ENCODE measurements around the gene CD180.

The CD180 gene

DNA sequence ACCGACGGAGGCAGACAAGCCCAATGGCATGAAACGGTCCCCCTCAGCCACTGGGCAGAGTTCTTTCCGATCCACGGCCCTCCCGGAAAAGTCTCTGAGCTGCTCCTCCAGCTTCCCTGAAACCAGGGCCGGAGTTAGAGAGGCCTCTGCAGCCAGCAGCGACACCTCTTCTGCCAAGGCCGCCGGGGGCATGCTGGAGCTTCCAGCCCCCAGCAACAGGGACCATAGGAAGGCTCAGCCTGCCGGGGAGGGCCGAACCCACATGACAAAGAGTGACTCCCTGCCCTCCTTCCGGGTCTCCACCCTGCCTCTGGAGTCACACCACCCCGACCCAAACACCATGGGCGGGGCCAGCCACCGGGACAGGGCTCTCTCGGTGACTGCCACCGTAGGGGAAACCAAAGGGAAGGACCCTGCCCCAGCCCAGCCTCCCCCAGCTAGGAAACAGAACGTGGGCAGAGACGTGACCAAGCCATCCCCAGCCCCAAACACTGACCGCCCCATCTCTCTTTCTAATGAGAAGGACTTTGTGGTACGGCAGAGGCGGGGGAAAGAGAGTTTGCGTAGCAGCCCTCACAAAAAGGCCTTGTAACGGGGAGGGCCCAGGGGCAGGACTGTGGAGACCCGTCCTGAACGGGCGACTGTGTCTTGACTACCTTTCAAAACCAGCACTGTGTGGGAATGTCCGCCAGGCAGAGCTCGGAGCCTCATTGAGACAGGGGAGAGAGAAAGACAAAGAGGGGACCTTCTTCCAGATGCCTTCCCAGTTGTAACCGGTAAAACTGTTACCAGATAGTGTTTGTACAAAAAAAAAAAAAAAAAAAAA lies 29.9 kb downstream of the CD180 start:
- TF ChIP-seq ZNF274 (IDR thresholded peaks at IDR 0.05; ENCODE audit: low read depth, low read length): no peak
- no peak overlapping the region for H3K4me3 ChIP-seq (ENCODE audit: low read length)

DNA sequence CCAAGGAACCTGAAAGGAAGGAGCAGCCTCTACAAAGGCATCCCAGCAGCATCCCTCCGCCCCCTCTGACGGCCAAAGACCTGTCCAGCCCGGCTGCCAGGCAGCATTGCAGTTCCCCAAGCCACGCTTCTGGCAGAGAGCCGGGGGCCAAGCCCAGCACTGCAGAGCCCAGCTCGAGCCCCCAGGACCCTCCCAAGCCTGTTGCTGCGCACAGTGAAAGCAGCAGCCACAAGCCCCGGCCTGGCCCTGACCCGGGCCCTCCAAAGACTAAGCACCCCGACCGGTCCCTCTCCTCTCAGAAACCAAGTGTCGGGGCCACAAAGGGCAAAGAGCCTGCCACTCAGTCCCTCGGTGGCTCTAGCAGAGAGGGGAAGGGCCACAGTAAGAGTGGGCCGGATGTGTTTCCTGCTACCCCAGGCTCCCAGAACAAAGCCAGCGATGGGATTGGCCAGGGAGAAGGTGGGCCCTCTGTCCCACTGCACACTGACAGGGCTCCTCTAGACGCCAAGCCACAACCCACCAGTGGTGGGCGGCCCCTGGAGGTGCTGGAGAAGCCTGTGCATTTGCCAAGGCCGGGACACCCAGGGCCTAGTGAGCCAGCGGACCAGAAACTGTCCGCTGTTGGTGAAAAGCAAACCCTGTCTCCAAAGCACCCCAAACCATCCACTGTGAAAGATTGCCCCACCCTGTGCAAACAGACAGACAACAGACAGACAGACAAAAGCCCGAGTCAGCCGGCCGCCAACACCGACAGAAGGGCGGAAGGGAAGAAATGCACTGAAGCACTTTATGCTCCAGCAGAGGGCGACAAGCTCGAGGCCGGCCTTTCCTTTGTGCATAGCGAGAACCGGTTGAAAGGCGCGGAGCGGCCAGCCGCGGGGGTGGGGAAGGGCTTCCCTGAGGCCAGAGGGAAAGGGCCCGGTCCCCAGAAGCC lies 30.8 kb downstream of the CD180 start:
- no peak overlapping the region for H3K4me3 ChIP-seq (ENCODE audit: low read length)
- no peak for TF ChIP-seq ZNF274 (IDR thresholded peaks at IDR 0.05; ENCODE audit: low read depth, low read length)

DNA sequence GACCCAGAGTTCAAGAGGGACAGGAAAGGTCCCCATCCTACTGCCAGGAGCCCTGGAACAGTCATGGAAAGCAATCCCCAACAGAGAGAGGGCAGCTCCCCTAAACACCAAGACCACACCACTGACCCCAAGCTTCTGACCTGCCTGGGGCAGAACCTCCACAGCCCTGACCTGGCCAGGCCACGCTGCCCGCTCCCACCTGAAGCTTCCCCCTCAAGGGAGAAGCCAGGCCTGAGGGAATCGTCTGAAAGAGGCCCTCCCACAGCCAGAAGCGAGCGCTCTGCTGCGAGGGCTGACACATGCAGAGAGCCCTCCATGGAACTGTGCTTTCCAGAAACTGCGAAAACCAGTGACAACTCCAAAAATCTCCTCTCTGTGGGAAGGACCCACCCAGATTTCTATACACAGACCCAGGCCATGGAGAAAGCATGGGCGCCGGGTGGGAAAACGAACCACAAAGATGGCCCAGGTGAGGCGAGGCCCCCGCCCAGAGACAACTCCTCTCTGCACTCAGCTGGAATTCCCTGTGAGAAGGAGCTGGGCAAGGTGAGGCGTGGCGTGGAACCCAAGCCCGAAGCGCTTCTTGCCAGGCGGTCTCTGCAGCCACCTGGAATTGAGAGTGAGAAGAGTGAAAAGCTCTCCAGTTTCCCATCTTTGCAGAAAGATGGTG lies 31.6 kb downstream of the CD180 start:
- no peak overlapping the region for H3K4me3 ChIP-seq (ENCODE audit: low read length)
- TF ChIP-seq ZNF274 (IDR thresholded peaks at IDR 0.05; ENCODE audit: low read depth, low read length): no peak

DNA sequence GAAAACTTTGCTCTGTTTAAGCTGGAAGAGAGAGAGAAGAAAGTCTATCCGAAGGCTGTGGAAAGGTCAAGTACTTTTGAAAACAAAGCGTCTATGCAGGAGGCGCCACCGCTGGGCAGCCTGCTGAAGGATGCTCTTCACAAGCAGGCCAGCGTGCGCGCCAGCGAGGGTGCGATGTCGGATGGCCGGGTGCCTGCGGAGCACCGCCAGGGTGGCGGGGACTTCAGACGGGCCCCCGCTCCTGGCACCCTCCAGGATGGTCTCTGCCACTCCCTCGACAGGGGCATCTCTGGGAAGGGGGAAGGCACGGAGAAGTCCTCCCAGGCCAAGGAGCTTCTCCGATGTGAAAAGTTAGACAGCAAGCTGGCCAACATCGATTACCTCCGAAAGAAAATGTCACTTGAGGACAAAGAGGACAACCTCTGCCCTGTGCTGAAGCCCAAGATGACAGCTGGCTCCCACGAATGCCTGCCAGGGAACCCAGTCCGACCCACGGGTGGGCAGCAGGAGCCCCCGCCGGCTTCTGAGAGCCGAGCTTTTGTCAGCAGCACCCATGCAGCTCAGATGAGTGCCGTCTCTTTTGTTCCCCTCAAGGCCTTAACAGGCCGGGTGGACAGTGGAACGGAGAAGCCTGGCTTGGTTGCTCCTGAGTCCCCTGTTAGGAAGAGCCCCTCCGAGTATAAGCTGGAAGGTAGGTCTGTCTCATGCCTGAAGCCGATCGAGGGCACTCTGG lies 32.6 kb downstream of the CD180 start:
- no peak for TF ChIP-seq ZNF274 (IDR thresholded peaks at IDR 0.05; ENCODE audit: low read depth, low read length)
- no peak overlapping the region for H3K4me3 ChIP-seq (ENCODE audit: low read length)

GRCh38 chr5:67163231-67163756 lies 33.3 kb downstream of the CD180 start:
- no peak for TF ChIP-seq ZNF274 (IDR thresholded peaks at IDR 0.05; ENCODE audit: low read depth, low read length)
- H3K4me3 ChIP-seq (ENCODE audit: low read length): no peak overlapping the region

- TF ChIP-seq ZNF274 (IDR thresholded peaks at IDR 0.05; ENCODE audit: low read depth, low read length): no peak
- no peak overlapping the region for H3K4me3 ChIP-seq (ENCODE audit: low read length)
These were observed 34.8 kb downstream of the CD180 start for GRCh38 chr5:67161767-67162166.

GRCh38 chr5:67160985-67161384 lies 35.6 kb downstream of the CD180 start:
- no peak overlapping the region for H3K4me3 ChIP-seq (ENCODE audit: low read length)
- no peak for TF ChIP-seq ZNF274 (IDR thresholded peaks at IDR 0.05; ENCODE audit: low read depth, low read length)

DNA sequence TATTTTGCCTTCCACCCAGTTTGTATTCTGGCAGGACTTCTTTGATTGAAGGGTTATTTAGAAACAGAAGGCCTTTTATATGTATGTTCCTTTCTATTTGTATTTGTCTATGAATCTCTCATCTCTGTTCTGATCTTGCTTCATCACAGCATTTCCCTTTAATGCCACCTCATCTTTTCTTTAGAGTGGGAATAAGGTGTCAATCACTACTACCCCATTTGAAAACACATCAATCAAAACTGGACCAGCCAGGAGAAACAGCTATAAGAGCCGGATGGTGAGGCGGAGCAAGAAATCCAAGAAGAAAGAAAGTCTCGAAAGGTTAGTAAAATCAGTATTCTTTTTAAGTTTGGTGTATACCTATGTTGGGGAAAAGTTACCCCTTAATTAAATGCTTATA lies 36.3 kb downstream of the CD180 start:
- TF ChIP-seq ZNF274 (IDR thresholded peaks at IDR 0.05; ENCODE audit: low read depth, low read length): no peak
- no peak overlapping the region for H3K4me3 ChIP-seq (ENCODE audit: low read length)

DNA sequence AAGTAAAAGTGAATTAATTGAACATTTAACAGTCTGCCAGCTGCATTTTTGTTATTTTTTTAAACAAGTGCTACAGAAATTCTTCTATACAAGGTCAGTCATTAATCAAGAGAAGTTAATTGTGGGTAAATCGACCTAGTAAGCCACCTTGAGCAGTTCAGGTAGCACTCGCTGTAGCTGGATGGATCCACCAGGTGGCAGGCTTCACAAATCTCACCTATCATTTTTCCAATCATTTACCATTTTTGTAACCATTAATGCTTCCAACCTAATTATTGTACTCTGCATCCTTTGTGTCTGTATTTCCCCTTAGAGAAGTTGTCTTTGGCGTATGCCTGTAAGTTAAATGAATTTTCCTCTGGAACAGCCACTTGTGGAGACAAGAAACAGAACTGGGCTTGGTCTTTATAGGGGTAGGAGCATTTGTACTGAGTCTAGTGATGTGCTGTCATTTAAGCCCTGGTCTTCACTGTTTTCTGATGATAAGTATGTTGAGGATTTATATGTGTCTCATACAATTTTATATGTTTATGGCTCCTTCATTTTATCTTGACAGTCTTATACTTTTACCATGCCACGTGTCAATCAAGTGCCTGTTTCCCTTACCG lies 39.5 kb downstream of the CD180 start:
- no peak for TF ChIP-seq ZNF274 (IDR thresholded peaks at IDR 0.05; ENCODE audit: low read depth, low read length)

GRCh38 chr5:67154556-67155206 lies 41.9 kb downstream of the CD180 start:
- H3K4me3 ChIP-seq (ENCODE audit: low read length): no peak overlapping the region
- TF ChIP-seq ZNF274 (IDR thresholded peaks at IDR 0.05; ENCODE audit: low read depth, low read length): no peak

More for the DNA sequence above, 39.5 kb downstream of the CD180 start:
- H3K4me3 ChIP-seq (ENCODE audit: low read length): no peak overlapping the region

GRCh38 chr5:67153292-67153691 lies 43.3 kb downstream of the CD180 start:
- no peak overlapping the region for H3K4me3 ChIP-seq (ENCODE audit: low read length)
- no peak for TF ChIP-seq ZNF274 (IDR thresholded peaks at IDR 0.05; ENCODE audit: low read depth, low read length)

GRCh38 chr5:67152400-67152799 lies 44.2 kb downstream of the CD180 start:
- TF ChIP-seq ZNF274 (IDR thresholded peaks at IDR 0.05; ENCODE audit: low read depth, low read length): no peak
- no peak overlapping the region for H3K4me3 ChIP-seq (ENCODE audit: low read length)
